Stimulated activated CD8-positive, alpha-beta memory T cell treated with anti-CD3 and anti-CD28 coated beads, Interleukin-2, amount 100 ng/mL, for 48 hours (primary cell): Measurements from ENCODE around the gene MCAT.

Experiments used
- DNase-seq, 2 donors: peaks; one replicate each; pipeline ENCODE4 v3.0.0-alpha.2; 2020; ENCODE audit warnings: low read depth in 2 of 2

MCAT gene

GRCh38 chr22:43094085-43094484, 49.1 kb downstream of the MCAT start:
- no peak for DNase-seq

GRCh38 chr22:43092085-43092484, 51.1 kb downstream of the MCAT start:
- no peak for DNase-seq

- DNase-seq: no peak
These were observed 52.9 kb downstream of the MCAT start for GRCh38 chr22:43090130-43090789.

- DNase-seq: peak; percentile 87
These were observed 54.0 kb downstream of the MCAT start, which contains the start of gene TTLL1 for GRCh38 chr22:43088984-43089717. TSS of gene TTLL1 (minus strand) at chr22:43089391. CDS start at chr22:43075586, 13,805 bp downstream.

GRCh38 chr22:43088627-43088983, 54.6 kb downstream of the MCAT start:
- no peak for DNase-seq

GRCh38 chr22:43085658-43086606, 57.3 kb downstream of the MCAT start:
- no peak for DNase-seq
